BE2C (cell line): Measurements from ENCODE around the gene CORO6.

Experiments used
- DNase-seq: peaks from one replicate; pipeline ENCODE4 v3.0.0-alpha.2; 2020
- H3K27me3 ChIP-seq: fragments of 250-450 bp; sonication (Bioruptor Pico); 2 replicates; pipeline ENCODE4 v1.5.1; 2020; ENCODE audit warnings: mild to moderate bottlenecking
- H3K36me3 ChIP-seq: fragments of 250-450 bp; sonication (Bioruptor Pico); 2 replicates; pipeline ENCODE4 v1.5.1; 2020; ENCODE audit warnings: mild to moderate bottlenecking
- H3K4me1 ChIP-seq: fragments of 250-450 bp; sonication (Bioruptor Pico); 2 replicates; pipeline ENCODE4 v1.5.1; 2020
- H3K4me3 ChIP-seq: 2 replicates; pipeline ENCODE4 v1.5.1; 2011; ENCODE audit warnings: low read depth, low read length
- H3K9me3 ChIP-seq: fragments of 250-450 bp; sonication (Bioruptor Pico); 2 replicates; pipeline ENCODE4 v1.5.1; 2020
- TF ChIP-seq, protein P1 (sequence below): IDR thresholded peaks from 2 replicates; pipeline ENCODE4 v1.5.1; 2012; ENCODE audit warnings: mild to moderate bottlenecking, low read depth, low read length

The CORO6 gene

DNA sequence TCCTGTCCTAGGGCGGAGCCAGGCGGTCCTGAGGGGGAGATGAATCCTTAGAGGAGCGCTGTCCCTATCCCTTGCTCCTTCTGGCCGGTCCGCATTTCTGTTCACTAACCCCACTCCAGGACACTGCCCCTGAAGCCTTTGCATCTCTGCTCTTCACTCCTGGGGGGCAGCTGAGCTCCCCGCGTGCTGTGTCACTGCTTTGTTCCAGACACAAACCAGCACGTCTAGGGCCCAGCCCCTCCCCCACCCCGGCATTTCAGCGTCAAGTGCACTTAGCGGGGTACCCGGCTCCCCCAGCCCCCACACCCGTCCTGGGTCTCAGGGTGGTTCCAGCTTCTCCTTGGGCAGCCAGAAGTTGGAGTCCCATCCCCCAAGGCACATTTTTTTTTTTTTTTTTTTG, 8.9 kb downstream of the CORO6 start:
- DNase-seq = no peak
- Histone ChIP-seq H3K9me3 (no peaks in the 10 kb centered on the region), H3K36me3 (peaks cover 13% of the 10 kb centered on the region), H3K27me3 (no peaks in the 10 kb centered on the region), H3K4me3 (no peak overlapping the region), H3K4me1 (no peaks in the 10 kb centered on the region)
- TF ChIP-seq, protein P1, sequence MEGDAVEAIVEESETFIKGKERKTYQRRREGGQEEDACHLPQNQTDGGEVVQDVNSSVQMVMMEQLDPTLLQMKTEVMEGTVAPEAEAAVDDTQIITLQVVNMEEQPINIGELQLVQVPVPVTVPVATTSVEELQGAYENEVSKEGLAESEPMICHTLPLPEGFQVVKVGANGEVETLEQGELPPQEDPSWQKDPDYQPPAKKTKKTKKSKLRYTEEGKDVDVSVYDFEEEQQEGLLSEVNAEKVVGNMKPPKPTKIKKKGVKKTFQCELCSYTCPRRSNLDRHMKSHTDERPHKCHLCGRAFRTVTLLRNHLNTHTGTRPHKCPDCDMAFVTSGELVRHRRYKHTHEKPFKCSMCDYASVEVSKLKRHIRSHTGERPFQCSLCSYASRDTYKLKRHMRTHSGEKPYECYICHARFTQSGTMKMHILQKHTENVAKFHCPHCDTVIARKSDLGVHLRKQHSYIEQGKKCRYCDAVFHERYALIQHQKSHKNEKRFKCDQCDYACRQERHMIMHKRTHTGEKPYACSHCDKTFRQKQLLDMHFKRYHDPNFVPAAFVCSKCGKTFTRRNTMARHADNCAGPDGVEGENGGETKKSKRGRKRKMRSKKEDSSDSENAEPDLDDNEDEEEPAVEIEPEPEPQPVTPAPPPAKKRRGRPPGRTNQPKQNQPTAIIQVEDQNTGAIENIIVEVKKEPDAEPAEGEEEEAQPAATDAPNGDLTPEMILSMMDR = no peak

DNA sequence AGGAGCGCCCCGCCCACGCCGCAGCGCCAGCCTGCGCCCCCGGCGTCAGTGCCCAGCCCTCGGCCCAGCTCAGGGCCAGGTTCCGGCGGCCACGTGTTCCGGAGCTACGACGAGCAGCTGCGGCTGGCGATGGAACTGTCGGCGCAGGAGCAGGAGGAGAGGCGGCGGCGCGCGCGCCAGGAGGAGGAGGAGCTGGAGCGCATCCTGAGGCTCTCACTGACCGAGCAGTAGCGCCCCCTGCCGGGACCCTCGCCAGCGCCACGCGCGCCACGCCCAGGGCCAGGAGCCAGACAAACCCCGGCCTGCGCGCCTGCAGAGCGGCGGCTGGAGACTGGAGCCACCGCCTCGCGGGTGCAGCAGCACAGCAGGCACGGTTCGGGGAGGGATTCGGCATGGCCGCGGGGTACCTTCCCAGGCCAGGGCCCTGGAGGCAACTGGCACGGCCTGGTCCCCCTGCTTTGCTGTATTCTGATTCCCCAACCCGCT, 9.3 kb downstream of the CORO6 start:
- Histone ChIP-seq H3K9me3 (no peaks in the 10 kb centered on the region), H3K36me3 (peaks cover 13% of the 10 kb centered on the region), H3K4me1 (no peaks in the 10 kb centered on the region), H3K27me3 (no peaks in the 10 kb centered on the region), H3K4me3 (no peak overlapping the region)
- TF ChIP-seq, protein P1 = no peak
- DNase-seq = no peak

DNA sequence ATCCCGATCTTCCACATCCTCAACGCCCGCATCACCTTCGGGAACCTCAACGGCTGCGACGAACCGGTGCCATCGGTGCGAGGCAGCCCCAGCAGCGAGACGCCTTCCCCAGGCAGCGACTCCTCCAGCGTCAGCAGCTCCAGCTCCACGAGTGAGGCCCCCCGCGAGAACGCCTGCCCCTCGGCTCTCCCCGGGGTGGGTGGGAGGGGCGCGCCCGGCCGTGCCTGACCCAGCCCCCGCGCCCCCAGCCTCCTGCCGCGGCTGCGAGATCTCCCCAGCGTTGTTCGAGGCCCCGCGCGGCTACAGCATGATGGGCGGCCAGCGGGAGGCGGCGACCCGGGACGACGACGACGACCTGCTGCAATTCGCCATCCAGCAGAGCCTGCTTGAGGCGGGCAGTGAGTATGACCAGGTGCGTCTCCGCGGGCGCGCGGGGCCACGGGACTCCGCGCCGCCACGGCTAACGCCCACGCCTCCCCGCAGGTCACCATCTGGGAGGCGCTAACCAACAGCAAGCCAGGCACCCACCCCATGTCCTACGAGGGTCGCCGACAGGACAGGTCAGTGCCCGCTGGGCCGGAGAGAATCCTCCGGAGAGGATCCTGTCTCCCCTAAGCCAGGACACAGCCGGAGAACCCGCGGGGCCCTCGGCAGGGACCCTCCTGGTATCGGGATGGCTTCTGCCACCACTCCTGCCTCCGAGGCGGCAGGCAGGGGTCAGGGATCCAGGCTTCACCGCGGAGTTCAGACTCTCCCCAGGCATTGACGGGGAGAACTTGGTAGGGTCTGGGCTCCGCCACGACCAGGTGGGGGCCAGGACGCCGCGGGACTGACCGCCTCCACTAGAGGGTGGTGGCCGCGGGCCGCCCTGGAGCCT, 10.1 kb downstream of the CORO6 start:
- DNase-seq = no peak
- no peaks in the 10 kb centered on the region for H3K9me3 ChIP-seq
- H3K4me3 ChIP-seq = no peak overlapping the region
- TF ChIP-seq, protein P1 = no peak
- H3K27me3 ChIP-seq = no peaks in the 10 kb centered on the region
- peaks cover 13% of the 10 kb centered on the region for H3K36me3 ChIP-seq
- no peaks in the 10 kb centered on the region for H3K4me1 ChIP-seq

DNA sequence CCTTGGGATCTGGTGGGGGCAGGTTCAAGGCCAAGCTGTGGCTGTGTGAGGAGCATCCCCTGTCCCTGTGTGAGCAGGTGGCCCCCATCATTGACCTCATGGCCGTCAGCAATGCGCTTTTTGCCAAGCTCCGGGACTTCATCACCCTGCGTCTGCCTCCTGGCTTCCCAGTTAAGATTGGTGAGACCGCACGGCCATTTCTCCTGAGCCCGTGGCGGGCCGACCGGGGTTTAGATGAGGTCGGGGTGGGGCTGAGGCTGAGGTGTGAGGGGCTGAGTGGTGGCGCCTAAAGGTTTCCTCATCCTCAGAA, 10.7 kb downstream of the CORO6 start:
- Histone ChIP-seq H3K9me3 (no peaks in the 10 kb centered on the region), H3K27me3 (no peaks in the 10 kb centered on the region), H3K4me1 (no peaks in the 10 kb centered on the region), H3K4me3 (no peak overlapping the region), H3K36me3 (peaks cover 13% of the 10 kb centered on the region)
- DNase-seq = no peak
- TF ChIP-seq, protein P1 = no peak

DNA sequence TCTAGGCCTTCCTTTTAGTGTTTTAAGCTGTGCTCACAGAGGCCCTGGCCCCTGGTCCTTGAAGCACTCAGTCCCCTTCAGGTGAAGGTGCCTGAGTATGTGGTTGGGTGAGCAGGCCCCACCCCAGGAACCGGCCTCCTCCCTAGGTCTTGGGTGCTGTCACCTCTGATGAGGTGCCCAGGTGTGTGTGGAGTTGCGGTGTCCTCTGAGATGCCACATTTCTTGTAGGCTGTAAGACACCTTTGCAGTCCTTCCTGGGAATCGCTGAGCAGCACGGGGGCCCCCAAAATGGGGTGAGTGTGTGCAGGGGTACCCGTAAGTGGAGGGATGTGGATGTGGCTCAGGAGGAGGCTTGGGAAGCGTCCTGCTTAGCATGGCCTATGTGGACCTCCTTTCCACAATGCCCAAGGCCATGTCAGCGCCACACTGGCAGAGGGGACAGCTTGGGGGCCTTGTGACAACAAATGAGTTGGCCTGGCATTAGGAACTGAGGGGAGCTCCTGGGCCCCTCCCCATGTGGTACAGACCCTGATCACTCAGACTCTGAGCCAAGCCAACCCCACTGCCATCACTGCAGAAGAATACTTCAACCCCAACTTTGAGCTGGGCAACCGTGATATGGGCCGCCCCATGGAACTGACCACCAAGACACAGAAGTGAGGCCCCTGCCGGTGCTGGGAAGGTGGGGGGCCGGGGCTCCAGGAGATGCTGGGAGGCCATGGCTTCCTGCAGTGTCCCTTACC, 11.2 kb downstream of the CORO6 start:
- Histone ChIP-seq H3K36me3 (peaks cover 13% of the 10 kb centered on the region), H3K4me3 (no peak overlapping the region), H3K27me3 (no peaks in the 10 kb centered on the region), H3K9me3 (no peaks in the 10 kb centered on the region), H3K4me1 (no peaks in the 10 kb centered on the region)
- no peak for DNase-seq
- TF ChIP-seq, protein P1 = no peak

DNA sequence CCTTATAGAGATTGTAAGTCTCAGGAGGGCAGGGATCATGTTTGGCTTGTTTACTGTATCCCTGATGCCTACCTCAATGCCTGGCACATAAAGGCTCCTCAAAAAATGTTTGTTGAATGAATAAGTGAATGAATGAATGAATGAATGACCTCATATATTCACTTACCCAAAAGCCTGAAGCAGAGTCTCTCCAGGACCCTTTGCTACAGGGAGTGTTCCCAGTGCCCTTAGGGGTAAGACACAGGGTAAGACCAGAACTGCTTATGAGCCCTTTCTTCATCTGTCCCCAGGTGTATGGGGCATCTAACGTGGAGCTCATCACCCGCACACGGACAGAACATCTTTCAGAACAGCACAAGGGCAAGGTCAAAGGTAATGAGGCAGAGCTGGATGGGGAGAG, 12.3 kb downstream of the CORO6 start:
- Histone ChIP-seq H3K9me3 (no peaks in the 10 kb centered on the region), H3K4me3 (no peak overlapping the region), H3K4me1 (no peaks in the 10 kb centered on the region), H3K36me3 (peaks cover 13% of the 10 kb centered on the region), H3K27me3 (no peaks in the 10 kb centered on the region)
- TF ChIP-seq, protein P1 = no peak
- DNase-seq = no peak
